DOHH2 (cell line): ENCODE measurements around the gene CPEB4.

Experiments
- H3F3A ChIP-seq: fragments of 200-600 bp; sonication (generic), shearing (Covaris generic); 2 replicates; pipeline ENCODE4 v1.6.0; 2016; ENCODE audit warnings: antibody characterized with exemption, mild to moderate bottlenecking; ENCODE audit not compliant: control insufficient read depth, insufficient read depth
- H3K27ac ChIP-seq: fragments of 200-600 bp; sonication (generic); 2 replicates; pipeline ENCODE4 v1.5.1; 2014; ENCODE audit warnings: low read depth, mild to moderate bottlenecking, low read length, moderate library complexity
- H3K27me3 ChIP-seq: fragments of 200-600 bp; sonication (generic); 2 replicates; pipeline ENCODE4 v1.6.1; 2014; ENCODE audit warnings: mild to moderate bottlenecking, low read length, mixed read lengths; ENCODE audit not compliant: control insufficient read depth
- H3K36me3 ChIP-seq: fragments of 200-600 bp; sonication (generic); 2 replicates; pipeline ENCODE4 v1.6.1; 2014; ENCODE audit warnings: mild to moderate bottlenecking, low read length, moderate library complexity, mixed read lengths; ENCODE audit not compliant: control insufficient read depth
- H3K4me1 ChIP-seq: fragments of 200-600 bp; sonication (generic); 2 replicates; pipeline ENCODE4 v1.6.1; 2014; ENCODE audit warnings: mild to moderate bottlenecking, low read length, mixed read lengths; ENCODE audit not compliant: control insufficient read depth
- H3K4me2 ChIP-seq: fragments of 200-600 bp; sonication (generic); 2 replicates; pipeline ENCODE4 v1.6.0; 2014; ENCODE audit warnings: mild to moderate bottlenecking, low read length, moderate library complexity
- H3K4me3 ChIP-seq: fragments of 200-600 bp; sonication (generic); 2 replicates; pipeline ENCODE4 v1.5.1; 2014; ENCODE audit warnings: mild to moderate bottlenecking, low read length, mixed read lengths
- H3K79me2 ChIP-seq: fragments of 200-600 bp; sonication (generic); 2 replicates; pipeline ENCODE4 v1.6.1; 2014; ENCODE audit warnings: mild to moderate bottlenecking, low read length, mixed read lengths; ENCODE audit not compliant: control insufficient read depth
- H3K9me2 ChIP-seq: fragments of 200-600 bp; sonication (generic); replicated peaks from 2 replicates; pipeline ENCODE4 v1.6.1; 2014; ENCODE audit warnings: mild to moderate bottlenecking, low read length, mixed read lengths; ENCODE audit not compliant: control insufficient read depth
- H3K9me3 ChIP-seq: fragments of 200-600 bp; sonication (generic); 2 replicates; pipeline ENCODE4 v1.6.1; 2014; ENCODE audit warnings: antibody characterized with exemption, low read length, mixed read lengths; ENCODE audit not compliant: control insufficient read depth, insufficient read depth
- H4K20me1 ChIP-seq: fragments of 200-600 bp; sonication (generic); 2 replicates; pipeline ENCODE4 v1.6.0; 2014; ENCODE audit warnings: low read depth, mild to moderate bottlenecking, antibody characterized with exemption, low read length, moderate library complexity; ENCODE audit not compliant: control insufficient read depth, insufficient read depth
- EZH2phosphoT487 ChIP-seq: fragments of 200-600 bp; sonication (generic); IDR thresholded peaks from 2 replicates; pipeline ENCODE4 v1.6.1; 2017; ENCODE audit warnings: borderline replicate concordance, mild to moderate bottlenecking, antibody characterized with exemption, low read length, moderate library complexity, mixed read lengths
- TF ChIP-seq, protein P1 (sequence below): fragments of 200-600 bp; sonication (generic); IDR thresholded peaks from one replicate; pipeline ENCODE4 v1.5.1; 2014; ENCODE audit warnings: antibody characterized with exemption, mild to moderate bottlenecking, low read depth, low read length; ENCODE audit not compliant: poor library complexity, severe bottlenecking

CPEB4 gene

DNA sequence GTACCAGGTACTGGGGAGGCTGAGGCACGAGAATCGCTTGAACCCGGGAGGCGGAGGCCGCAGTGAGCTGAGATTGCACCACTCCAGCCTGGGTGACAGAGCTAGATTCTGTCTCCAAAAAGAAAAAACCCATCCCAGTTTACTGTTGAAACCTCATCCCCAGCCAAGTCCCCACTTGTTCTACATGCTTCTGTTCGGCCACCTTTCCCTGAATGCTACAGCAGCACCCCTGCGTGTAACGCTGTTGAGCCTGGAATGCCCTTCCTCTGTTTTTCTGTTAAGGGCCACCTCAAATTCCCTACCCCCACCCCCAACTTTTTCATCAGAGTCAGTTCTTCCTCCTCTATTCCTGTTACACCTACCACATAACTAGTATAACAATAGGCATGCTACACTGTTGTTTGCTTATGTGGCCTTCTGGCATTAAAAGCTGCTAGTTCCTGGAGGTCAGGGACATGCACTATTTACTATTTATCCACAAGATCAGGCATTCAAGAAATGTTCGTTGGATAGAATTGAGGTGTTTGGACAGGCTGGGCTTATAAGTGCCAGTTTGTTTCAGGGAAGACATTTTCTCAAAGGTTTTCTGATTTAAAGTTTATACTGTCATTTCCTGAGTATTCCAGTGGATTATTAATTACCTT is 53.7 kb downstream of the CPEB4 start:
- no peaks in the 10 kb centered on the region for H3K9me2 ChIP-seq
- no peaks in the 10 kb centered on the region for H3K27me3 ChIP-seq
- TF ChIP-seq EZH2phosphoT487: no peak
- TF ChIP-seq, protein P1, sequence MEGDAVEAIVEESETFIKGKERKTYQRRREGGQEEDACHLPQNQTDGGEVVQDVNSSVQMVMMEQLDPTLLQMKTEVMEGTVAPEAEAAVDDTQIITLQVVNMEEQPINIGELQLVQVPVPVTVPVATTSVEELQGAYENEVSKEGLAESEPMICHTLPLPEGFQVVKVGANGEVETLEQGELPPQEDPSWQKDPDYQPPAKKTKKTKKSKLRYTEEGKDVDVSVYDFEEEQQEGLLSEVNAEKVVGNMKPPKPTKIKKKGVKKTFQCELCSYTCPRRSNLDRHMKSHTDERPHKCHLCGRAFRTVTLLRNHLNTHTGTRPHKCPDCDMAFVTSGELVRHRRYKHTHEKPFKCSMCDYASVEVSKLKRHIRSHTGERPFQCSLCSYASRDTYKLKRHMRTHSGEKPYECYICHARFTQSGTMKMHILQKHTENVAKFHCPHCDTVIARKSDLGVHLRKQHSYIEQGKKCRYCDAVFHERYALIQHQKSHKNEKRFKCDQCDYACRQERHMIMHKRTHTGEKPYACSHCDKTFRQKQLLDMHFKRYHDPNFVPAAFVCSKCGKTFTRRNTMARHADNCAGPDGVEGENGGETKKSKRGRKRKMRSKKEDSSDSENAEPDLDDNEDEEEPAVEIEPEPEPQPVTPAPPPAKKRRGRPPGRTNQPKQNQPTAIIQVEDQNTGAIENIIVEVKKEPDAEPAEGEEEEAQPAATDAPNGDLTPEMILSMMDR: no peak
- H3K36me3 ChIP-seq: peaks cover 5% of the 10 kb centered on the region; the same call in 1 of the 2 replicates
- no peak overlapping the region for H3K27ac ChIP-seq
- H3F3A ChIP-seq: no peaks in the 10 kb centered on the region
- no peaks in the 10 kb centered on the region for H4K20me1 ChIP-seq
- no peak overlapping the region for H3K4me2 ChIP-seq
- peaks cover 5% of the 10 kb centered on the region for H3K4me1 ChIP-seq
- H3K4me3 ChIP-seq: no peak overlapping the region
- no peaks in the 10 kb centered on the region for H3K79me2 ChIP-seq
- no peaks in the 10 kb centered on the region for H3K9me3 ChIP-seq

DNA sequence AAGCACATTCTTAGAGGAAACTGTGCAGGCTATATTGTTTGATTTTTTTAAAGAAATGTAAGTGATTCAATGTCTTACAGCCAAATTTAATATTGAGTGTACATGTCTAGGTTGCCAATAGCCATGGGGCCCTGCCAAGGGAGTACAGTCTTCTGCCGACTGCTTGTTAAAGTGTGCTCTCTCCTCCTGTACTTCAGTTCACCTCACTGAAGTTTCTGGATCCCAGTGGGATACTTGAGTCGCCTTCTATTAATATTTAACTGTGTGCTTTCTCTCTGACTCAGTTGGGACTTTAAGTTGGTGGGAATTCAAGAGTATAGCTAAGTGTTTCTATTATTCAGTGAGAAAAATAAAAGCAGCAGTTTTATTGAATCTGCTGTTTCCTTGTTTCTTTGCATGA is 56.4 kb downstream of the CPEB4 start:
- TF ChIP-seq, protein P1: no peak
- TF ChIP-seq EZH2phosphoT487: no peak
- H3F3A ChIP-seq: no peaks in the 10 kb centered on the region
- H3K4me2 ChIP-seq: no peak overlapping the region
- H3K27me3 ChIP-seq: no peaks in the 10 kb centered on the region
- no peaks in the 10 kb centered on the region for H4K20me1 ChIP-seq
- no peak overlapping the region for H3K27ac ChIP-seq
- peaks cover 5% of the 10 kb centered on the region for H3K4me1 ChIP-seq
- no peaks in the 10 kb centered on the region for H3K9me3 ChIP-seq
- no peak overlapping the region for H3K4me3 ChIP-seq
- peaks cover 5% of the 10 kb centered on the region; the same call in 1 of the 2 replicates for H3K36me3 ChIP-seq
- no peaks in the 10 kb centered on the region for H3K9me2 ChIP-seq
- no peaks in the 10 kb centered on the region for H3K79me2 ChIP-seq

DNA sequence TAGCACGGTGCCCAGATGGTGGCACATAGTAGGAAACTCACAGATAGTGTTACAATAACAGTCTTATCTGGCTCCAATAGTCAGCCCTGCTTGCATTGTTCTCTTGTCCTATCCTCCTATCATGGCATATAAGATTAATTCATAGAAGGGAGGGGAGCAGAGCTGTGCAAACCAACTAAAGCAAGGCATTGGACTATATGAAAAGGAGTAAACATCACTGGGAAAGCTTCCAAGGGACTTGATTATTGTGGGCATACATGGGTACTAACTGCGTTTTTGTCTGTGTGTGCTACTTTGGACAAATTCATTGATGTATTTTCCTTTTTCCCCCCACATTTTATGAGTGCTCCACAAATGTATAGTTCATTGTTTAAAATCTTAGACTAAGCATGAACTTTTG is 57.0 kb downstream of the CPEB4 start:
- no peak overlapping the region for H3K27ac ChIP-seq
- H3K9me3 ChIP-seq: no peaks in the 10 kb centered on the region
- no peaks in the 10 kb centered on the region for H3K9me2 ChIP-seq
- H3K27me3 ChIP-seq: no peaks in the 10 kb centered on the region
- no peaks in the 10 kb centered on the region for H3K79me2 ChIP-seq
- peaks cover 7% of the 10 kb centered on the region; the same call in 1 of the 2 replicates for H3K36me3 ChIP-seq
- no peaks in the 10 kb centered on the region for H4K20me1 ChIP-seq
- H3F3A ChIP-seq: no peaks in the 10 kb centered on the region
- no peak overlapping the region for H3K4me3 ChIP-seq
- no peak for TF ChIP-seq EZH2phosphoT487
- TF ChIP-seq, protein P1: no peak
- H3K4me2 ChIP-seq: no peak overlapping the region
- H3K4me1 ChIP-seq: peaks cover 5% of the 10 kb centered on the region
